Lung (tissue), 12 donors: ENCODE data around the gene C19orf12. TPM values are rescaled to one million over a fixed set of nuclear protein-coding genes. Genes with fewer than 3 reads are reported as not detected.

Source experiments
- ATAC-seq: fragments of 200-7000 bp; cut with Tn5 transposase; one replicate; pipeline ENCODE4 v1.9.1; 2020; ENCODE audit warnings: moderate number of reproducible peaks; ENCODE audit not compliant: insufficient read depth, low FRiP score
- DNase-seq, 3 donors: peaks; one replicate each; pipeline ENCODE4 v3.0.0-alpha.2; 2013 to 2017
- H3K27ac ChIP-seq, 2 donors: one replicate each; pipeline ENCODE4 v1.5.1; 2013; ENCODE audit warnings: mild to moderate bottlenecking in 2 of 2, moderate library complexity in 2 of 2, control low read depth in 1 of 2, inconsistent platforms in 1 of 2, low read depth in 1 of 2, low read length in 1 of 2
- H3K27me3 ChIP-seq, 3 donors: one replicate each; pipeline ENCODE4 v1.5.1; 2013; ENCODE audit warnings: low read length in 2 of 3; ENCODE audit not compliant: control insufficient read depth in 3 of 3, insufficient read depth in 3 of 3
- H3K36me3 ChIP-seq, 4 donors: one replicate each; pipeline ENCODE4 v1.5.1; 2013; ENCODE audit warnings: low read length in 4 of 4, mild to moderate bottlenecking in 1 of 4, moderate library complexity in 1 of 4; ENCODE audit not compliant: control insufficient read depth in 4 of 4, insufficient read depth in 4 of 4
- H3K4me1 ChIP-seq, 5 donors: one replicate each; pipeline ENCODE4 v1.5.1; 2013; ENCODE audit warnings: low read length in 5 of 5, mild to moderate bottlenecking in 2 of 5, moderate library complexity in 1 of 5; ENCODE audit not compliant: control insufficient read depth in 5 of 5, insufficient read depth in 5 of 5
- H3K4me3 ChIP-seq: one replicate; pipeline ENCODE4 v1.5.1; 2013; ENCODE audit warnings: mild to moderate bottlenecking, control low read depth, moderate library complexity
- H3K9ac ChIP-seq, 2 donors: one replicate each; pipeline ENCODE4 v1.5.1; 2013; ENCODE audit warnings: low read length in 2 of 2, control low read depth in 1 of 2; ENCODE audit not compliant: insufficient read depth in 1 of 2
- H3K9me3 ChIP-seq, 4 donors: one replicate each; pipeline ENCODE4 v1.5.1; 2013; ENCODE audit warnings: low read length in 3 of 4, mild to moderate bottlenecking in 1 of 4, moderate library complexity in 1 of 4; ENCODE audit not compliant: control insufficient read depth in 4 of 4, insufficient read depth in 3 of 4
- WGBS, 2 donors: extraction: QIAGEN DNeasy Blood & Tissue Kit; methylation state at CpG; one replicate each; pipeline ENCODE4 v1.1.7; 2013; 5-methylcytosine and 5-hydroxymethylcytosine counted together
- polyA plus RNA-seq, 2 donors: library from polyadenylated mRNA; stranded (reverse); fragments of 200-250 nt; gene quantifications; one replicate each; pipeline ENCODE4 v1.2.1, GENCODE V29; 2013
- total RNA-seq, 2 donors: library from RNA; depleted of rRNA in 1 of 2; stranded (reverse); fragments of >200 nt in 1 of 2; gene quantifications; one replicate each; pipeline ENCODE4 v1.2.1, GENCODE V29; 2014 to 2021
- TF ChIP-seq, protein P1 (sequence below): IDR thresholded peaks from 2 replicates; pipeline ENCODE4 v1.5.1; 2012; ENCODE audit warnings: mild to moderate bottlenecking; ENCODE audit errors: control extremely low read depth, extremely low read depth
- donor health status: control.
- donor health status: control.
- donor health status: Bipolar disorder and iron deficiency.
- donor health status: healthy.
- donor health status: DM: yes; HTN: yes; CAD: no.

Gene C19orf12
- total and polyA plus RNA-seq, 4 donors: 11.4 to 26.0 (median 17.7) TPM

DNA sequence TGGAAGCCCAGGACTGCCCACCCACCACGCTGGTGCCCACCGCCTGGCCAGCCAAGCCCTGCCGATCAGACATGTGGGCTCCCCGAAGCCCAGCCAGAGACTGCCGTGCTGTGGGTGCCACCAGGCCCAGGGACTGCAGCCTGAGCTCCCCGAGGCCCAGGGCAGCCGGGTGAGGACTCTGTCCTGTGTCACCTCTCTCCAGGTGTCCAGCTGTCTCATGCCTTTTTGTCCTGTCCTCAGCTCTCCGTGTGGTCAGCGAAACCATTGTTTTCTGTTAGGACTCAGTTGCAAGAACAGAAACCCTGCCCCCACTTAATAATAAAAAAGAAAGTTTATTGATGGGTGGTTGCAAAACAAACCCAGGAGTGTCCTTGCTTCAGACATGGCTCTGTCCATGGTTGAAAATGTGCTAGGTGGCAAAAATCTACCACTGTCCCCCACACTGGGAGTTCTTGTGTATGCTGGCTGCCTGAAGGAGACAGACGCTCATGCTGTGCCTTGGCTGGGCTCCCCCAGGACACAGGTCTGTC lies 39.9 kb downstream of the C19orf12 start:
- DNase-seq (no peak), ATAC-seq (no peak)
- Histone ChIP-seq H3K36me3 (peaks cover 0 to 23% (median 7%) of the 10 kb centered on the region in 4 donors), H3K4me1 (peaks cover 0 to 20% (median 0%) of the 10 kb centered on the region in 5 donors), H3K27me3 (no peaks in the 10 kb centered on the region), H3K27ac (no peak overlapping the region), H3K9me3 (no peaks in the 10 kb centered on the region), H3K9ac (no peak overlapping the region), H3K4me3 (no peak overlapping the region)
- WGBS, 2 donors: 90 to 93% methylated on average over 10 of the region's 10 CpGs
- TF ChIP-seq, protein P1, sequence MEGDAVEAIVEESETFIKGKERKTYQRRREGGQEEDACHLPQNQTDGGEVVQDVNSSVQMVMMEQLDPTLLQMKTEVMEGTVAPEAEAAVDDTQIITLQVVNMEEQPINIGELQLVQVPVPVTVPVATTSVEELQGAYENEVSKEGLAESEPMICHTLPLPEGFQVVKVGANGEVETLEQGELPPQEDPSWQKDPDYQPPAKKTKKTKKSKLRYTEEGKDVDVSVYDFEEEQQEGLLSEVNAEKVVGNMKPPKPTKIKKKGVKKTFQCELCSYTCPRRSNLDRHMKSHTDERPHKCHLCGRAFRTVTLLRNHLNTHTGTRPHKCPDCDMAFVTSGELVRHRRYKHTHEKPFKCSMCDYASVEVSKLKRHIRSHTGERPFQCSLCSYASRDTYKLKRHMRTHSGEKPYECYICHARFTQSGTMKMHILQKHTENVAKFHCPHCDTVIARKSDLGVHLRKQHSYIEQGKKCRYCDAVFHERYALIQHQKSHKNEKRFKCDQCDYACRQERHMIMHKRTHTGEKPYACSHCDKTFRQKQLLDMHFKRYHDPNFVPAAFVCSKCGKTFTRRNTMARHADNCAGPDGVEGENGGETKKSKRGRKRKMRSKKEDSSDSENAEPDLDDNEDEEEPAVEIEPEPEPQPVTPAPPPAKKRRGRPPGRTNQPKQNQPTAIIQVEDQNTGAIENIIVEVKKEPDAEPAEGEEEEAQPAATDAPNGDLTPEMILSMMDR: no peak

DNA sequence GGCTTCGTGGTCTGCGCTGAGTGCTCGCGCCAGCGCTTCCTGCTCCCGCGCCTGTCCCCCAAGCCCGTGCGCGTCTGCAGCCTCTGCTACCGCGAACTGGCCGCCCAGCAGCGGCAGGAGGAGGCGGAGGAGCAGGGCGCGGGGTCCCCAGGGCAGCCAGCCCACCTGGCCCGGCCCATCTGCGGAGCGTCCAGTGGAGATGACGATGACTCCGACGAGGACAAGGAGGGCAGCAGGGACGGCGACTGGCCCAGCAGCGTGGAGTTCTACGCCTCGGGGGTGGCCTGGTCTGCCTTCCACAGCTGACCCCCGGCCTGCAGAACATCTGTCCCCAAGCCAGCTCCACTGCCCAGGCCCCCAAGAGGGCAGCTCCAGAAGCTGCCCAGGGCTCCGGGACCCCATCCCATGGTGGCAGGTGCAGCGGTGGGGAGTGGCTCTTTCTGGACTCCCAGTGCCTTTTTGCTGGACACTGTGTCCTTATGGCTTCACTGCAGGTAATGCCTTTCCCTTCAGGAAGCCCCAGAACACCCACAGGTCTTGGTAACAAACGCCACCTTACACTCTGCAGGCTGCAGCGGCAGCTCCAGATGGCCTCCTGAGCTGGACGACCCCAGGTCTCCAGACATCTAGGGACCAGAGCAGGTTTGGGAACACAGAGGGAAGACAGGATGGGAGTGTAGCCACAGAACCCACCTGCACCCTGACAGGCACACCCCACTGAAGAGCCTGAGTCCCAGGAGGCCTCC lies 40.5 kb downstream of the C19orf12 start:
- TF ChIP-seq, protein P1: no peak
- no peaks in the 10 kb centered on the region for H3K27me3 ChIP-seq
- 96% methylated on average over 34 of the region's 34 CpGs for WGBS, 2 donors
- ATAC-seq (no peak), DNase-seq (no peak)
- no peak overlapping the region for H3K27ac ChIP-seq
- H3K9me3 ChIP-seq: no peaks in the 10 kb centered on the region
- peaks cover 0 to 20% (median 0%) of the 10 kb centered on the region in 5 donors for H3K4me1 ChIP-seq
- H3K36me3 ChIP-seq: peaks cover 0 to 23% (median 7%) of the 10 kb centered on the region in 4 donors
- no peak overlapping the region for H3K4me3 ChIP-seq
- H3K9ac ChIP-seq: no peak overlapping the region

DNA sequence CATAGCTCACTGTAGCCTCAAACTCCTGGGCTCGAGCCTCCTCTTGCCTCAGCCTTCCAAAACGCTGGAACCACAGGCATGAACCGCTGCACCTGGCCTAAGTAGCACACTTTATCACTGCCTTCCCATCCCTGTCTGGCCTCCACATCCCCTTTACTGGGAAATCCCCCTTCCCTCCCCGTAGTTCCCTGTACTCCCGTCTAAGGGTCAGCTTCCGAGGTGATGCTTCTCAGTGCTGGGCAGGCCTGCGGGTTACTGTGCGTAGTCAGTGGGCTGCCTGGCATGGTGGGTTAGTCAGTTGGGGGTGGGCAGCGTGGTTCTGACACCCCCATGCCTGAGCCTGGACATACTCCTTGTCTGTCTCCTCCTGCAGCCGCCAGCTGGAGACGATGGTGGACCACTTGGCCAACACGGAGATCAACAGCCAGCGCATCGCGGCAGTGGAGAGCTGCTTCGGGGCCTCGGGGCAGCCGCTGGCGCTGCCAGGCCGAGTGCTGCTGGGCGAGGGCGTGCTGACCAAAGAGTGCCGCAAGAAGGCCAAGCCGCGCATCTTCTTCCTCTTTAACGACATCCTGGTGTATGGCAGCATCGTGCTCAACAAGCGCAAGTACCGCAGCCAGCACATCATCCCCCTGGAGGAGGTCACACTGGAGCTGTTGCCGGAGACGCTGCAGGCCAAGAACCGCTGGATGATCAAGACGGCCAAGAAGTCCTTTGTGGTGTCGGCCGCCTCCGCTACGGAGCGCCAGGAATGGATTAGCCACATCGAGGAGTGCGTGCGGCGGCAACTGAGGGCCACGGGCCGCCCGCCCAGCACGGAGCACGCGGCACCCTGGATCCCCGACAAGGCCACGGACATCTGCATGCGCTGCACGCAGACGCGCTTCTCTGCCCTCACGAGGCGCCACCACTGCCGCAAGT lies 41.4 kb downstream of the C19orf12 start:
- 92 to 94% methylated on average over 50 to 57 of the region's 57 CpGs for WGBS, 2 donors
- H3K4me3 ChIP-seq: no peak overlapping the region

More for the DNA sequence above, 41.4 kb downstream of the C19orf12 start:
- ATAC-seq (no peak), DNase-seq (peak in 1 of 3 donors; percentile 8)
- H3K4me1 ChIP-seq: peaks cover 0 to 18% (median 0%) of the 10 kb centered on the region in 5 donors
- H3K9ac ChIP-seq: no peak overlapping the region
- no peaks in the 10 kb centered on the region for H3K27me3 ChIP-seq
- TF ChIP-seq, protein P1: no peak
- H3K27ac ChIP-seq: peak overlapping the region in 1 of 2 donors; percentile 80
- H3K36me3 ChIP-seq: peaks cover 0 to 23% (median 7%) of the 10 kb centered on the region in 4 donors
- no peaks in the 10 kb centered on the region for H3K9me3 ChIP-seq
